ENCODE results near the gene PPP1R16B.
"Not testable (repeated sequence)": the region's sequence is repeated elsewhere in the genome, so short reads cannot be mapped to it uniquely, and the experiment has no call there.

The PPP1R16B gene

DNA sequence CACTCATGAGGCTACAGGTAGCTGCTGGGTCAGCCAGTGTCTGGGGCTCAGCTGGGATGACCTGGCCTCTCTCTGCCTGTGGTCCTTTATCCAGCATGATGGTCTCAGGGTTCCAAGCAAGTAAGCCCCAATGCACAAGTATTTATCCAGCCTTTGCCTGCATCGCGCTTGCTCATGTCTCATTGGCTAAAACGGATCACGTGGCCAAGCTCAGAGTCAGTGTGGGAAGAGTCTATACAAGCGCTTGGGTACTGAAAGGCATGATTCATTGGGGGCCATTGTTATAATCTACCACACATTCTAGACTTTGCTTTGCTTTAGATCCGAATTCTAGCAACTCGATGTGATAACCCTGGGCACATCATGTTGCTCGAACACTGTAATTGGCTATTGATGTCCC lies 48.3 kb downstream of the PPP1R16B start:
- no peak for DNase-seq (ENCODE audit: low spot score)

DNA sequence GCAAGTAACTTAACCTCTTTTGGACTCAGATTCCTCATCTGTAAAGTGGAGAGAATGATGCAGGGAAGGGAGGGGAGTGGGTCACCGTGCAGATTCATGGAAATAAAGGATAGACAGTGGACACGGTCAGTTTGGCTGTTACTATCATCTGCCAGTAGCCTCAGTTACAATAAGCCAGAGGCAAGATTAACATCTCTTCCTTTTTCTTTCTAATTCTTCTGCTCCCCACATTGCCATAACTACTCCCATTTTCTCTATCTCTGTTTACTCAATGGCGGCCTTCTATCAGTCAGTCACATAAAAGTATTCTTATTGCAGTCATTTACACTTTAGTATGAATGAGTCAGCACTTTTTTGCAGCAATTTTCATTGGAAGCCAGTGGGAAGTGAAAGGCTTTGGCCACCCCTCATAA lies 49.2 kb downstream of the PPP1R16B start:
- DNase-seq (ENCODE audit: low spot score): no peak

DNA sequence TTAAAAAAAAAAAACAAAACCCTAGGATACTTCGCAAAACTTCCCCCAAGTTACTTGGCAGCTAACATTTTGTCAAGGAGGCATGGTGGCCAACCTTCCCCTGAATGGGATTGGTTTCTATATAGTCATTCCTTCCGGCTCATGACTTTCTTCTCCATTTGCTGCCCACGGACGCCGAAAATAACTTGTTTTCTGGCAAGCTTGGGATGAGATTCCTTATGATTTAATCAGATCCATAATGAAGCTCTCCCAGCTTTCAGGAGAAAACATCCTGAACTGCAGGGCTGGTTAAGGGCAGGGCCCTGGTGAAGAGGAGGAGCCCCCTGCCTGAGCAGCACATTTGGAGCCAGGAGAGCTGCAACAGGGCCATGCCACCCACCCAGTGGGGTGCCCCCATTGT lies 49.9 kb downstream of the PPP1R16B start:
- peak; percentile 24 for DNase-seq (ENCODE audit: low spot score)

DNA sequence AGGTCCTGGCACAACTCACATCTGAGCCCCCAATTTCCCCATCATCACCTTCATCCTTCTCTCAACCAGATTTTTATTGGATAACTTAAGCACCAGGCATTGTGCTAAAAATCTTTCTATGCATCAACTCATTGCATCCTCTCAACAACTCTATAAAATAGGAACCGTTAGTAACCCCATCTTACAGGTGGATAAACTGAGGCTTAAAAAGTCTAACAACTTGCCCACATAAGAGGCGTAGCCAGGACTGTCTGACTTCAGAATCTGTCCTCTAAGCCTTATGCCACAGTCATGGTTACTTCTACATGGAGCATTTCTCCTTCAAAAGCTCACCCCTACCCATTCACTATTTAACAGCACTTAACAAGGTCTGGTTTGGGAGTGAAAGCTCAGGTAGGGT lies 51.1 kb downstream of the PPP1R16B start:
- DNase-seq (ENCODE audit: low spot score): no peak

DNA sequence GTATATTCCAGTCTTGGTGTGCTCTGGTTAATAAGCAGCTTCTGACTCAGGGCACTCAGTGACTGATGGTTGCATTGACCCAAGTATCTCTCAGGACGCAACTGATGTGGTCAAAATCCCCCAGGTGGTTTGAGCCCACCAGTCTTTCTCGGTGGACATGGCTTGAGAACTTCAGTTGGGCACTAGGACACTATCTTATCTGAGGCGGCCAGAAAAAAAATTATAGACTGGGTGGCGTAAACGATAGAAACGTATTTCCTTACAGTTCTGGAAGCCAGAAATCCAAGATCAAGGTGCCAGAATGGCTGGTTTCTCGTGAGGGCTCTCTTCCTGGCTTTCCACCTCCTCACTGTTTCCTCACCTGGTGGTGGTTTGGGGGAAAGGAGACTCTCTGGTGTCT lies 52.2 kb downstream of the PPP1R16B start:
- DNase-seq (ENCODE audit: low spot score): no peak

DNA sequence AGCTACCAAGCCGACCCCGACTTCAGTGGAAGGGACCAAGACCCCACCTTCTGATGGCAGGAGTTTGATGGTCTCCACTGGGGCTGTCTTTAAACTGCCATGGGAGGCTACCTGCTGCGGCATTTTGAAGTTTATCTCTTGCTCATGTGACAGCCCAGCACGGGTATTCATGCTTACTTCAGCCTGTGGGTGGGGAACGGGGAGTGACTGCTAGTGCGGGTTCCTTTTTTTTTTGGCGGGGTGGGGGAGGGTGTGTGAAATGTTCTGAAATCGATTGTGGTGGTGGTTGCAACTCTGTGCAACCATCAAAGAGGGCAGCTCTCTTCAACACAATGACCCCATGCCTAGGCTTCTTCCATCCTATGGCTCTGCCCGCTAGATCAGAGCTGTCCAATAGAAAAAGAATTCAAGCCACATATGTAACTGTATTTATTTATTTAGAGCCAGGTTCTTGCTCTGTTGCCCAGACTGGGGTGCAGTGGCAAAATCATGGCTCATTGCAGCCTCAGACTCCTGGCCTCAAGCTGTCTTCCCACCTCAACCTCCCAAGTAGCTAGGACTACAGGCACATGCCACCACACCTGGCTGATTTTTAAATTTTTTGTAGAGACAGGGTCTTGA lies 53.7 kb downstream of the PPP1R16B start:
- DNase-seq (ENCODE audit: low spot score): no peak

DNA sequence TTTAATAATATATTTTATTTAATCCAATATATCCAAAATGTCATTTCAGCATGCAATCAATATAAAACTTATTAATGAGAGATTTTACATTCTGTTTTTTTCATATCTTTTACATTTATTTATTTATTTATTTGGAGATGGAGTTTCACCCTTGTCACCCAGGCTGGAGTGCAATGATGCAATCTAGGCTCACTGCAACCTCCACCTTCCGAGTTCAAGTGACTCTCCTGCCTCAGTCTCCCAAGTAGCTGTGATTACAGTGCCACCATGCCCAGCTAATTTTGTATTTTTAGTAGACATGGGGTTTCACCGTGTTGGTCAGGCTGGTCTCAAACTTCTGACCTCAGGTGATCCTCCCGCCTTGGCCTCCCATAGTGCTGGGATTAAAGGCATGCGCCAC lies 54.4 kb downstream of the PPP1R16B start:
- not testable (repeated sequence) for DNase-seq (ENCODE audit: low spot score)

DNA sequence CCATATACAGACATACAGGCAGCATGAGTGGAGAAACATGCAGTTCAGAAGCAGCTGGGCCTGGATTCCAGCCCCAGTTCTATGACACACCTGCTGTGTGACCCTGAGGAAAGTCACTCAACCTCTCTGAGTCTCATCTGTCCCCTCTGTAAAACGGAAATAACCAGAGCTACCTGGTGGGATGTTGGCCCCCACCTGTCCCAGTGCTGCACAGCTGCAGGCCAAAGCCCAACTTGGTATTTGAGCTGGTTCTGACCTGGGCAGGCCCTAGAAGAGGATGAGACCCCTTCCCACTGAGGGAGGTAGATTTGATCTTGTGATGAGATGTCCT lies 55.5 kb downstream of the PPP1R16B start:
- DNase-seq (ENCODE audit: low spot score): no peak

DNA sequence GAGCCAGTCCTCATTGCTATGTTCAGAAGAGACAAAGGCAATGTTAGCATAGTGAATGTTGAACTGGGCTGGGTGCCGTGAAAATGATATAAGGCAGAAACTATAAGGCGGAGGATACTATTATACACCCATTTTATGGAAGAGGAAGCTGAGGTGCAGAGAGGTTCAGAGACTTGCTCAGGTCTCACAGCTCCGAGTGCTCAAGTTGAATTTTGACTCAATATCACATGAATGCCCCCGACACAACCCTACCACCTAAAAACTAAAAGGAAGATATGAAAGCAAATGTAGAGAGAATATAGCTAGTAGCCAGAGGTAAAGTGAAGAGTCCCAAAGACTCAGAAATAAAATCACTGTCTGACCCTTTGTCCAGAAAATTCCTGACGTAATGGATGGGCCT lies 56.7 kb downstream of the PPP1R16B start:
- no peak for DNase-seq (ENCODE audit: low spot score)

DNA sequence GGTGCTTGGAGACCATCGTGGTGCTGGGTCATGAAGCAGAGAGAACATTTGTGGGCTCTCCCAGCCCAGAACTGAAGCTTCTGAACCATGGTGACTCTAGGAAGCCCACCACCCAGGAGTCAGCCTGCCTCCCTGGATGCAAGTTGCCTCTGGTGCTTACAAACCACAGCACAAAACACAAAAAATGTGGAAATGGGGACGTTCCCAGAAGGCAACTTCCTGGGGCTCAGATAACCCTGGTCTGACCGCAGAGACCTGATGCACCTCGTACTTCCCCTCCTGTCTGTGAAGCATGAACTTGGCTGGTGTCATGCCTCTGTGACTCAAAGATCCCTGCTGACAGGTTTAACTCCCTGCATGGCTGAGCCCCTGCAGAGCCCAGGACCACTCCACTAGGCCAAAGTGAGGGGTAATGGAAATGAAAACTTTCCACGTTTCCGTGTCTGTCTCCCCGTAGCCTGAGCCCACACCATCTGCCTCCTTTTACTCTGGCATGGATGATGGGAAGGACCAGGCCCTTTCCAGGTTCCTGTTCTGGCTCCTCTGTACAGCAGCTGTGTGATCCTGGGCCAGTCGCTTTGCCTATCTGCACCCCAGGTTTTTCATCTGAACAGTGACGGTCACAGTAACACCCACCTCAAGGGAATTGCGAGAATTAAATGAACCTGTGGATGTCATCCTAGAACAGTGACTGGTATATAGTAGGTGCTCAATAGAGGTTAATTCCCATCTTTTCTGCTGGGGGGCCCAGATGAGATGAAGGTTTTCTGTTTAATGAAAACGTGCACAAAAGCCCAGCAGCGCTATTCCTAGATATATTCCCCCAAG lies 57.7 kb downstream of the PPP1R16B start:
- no peak for DNase-seq (ENCODE audit: low spot score)

DNA sequence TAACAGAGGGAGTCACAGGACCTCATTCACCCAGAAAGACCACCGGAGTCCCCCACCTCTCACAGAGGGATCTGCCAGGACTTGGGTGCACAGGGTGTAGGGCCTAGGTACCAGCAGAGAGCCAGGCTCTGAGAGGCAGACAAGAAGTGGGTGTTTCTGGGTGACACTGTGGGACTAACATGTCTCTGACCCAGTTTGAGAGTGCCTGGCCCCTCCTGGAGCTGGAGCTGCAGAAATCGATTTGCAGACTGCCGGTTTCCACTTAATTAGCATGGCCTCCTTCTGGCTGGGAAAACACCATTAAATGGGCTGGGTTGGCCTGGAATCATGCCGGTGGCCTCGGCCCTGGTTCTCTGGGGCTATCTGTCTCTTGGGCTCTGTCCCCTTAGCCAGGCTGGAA lies 59.2 kb downstream of the PPP1R16B start:
- no peak for DNase-seq (ENCODE audit: low spot score)

DNA sequence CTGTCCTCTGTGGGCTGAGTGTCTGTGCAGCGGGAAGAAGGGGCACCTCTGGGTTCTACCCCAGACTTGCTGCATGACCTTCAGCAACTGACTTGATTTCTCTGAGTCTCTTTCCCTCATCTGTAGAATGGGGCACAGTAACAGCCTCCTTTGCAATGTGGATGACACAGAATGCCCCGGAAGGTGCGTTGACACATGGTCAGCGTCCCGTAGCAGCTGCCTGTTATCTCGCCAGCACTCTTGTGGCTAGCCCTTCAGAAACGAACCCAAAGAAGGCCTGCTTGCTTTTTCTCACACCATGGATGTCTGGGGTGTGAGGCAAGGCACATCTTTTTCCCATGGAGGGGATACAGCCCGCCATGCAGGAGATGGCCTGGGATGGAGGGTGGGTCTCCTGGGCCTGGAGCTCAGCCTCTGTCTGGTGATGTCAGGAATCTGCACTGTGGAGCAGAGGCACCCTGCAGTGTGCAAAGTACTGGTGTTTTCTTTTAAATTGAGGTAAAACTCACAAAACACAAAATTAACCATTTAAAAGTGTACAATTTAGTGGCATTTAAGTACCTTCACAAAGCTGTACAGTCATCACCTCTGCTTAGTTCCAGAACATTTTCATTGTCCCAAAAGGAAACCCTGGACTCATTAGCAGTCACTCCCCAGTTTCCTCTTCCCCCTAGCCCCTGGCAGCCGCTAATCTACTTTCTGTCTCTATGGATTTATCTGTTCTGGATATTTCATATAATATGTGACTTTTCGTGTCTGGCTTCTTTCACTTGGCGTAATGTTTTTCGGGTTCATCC lies 61.0 kb downstream of the PPP1R16B start:
- no peak for DNase-seq (ENCODE audit: low spot score)

DNA sequence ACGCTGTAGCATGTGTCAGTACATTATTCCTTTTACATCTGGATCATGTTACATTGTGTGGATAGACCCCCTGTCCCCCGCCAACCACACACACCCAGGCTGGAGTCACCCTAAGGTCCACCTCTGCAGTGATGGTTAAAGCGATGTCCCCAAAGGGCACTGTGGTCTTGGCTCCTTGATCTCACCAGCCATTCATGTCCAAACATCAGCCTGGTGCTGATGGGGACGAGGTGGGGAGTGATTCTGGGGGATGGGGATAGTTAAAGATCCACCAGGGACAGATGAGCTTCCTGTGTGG lies 61.5 kb downstream of the PPP1R16B start:
- DNase-seq (ENCODE audit: low spot score): no peak

DNA sequence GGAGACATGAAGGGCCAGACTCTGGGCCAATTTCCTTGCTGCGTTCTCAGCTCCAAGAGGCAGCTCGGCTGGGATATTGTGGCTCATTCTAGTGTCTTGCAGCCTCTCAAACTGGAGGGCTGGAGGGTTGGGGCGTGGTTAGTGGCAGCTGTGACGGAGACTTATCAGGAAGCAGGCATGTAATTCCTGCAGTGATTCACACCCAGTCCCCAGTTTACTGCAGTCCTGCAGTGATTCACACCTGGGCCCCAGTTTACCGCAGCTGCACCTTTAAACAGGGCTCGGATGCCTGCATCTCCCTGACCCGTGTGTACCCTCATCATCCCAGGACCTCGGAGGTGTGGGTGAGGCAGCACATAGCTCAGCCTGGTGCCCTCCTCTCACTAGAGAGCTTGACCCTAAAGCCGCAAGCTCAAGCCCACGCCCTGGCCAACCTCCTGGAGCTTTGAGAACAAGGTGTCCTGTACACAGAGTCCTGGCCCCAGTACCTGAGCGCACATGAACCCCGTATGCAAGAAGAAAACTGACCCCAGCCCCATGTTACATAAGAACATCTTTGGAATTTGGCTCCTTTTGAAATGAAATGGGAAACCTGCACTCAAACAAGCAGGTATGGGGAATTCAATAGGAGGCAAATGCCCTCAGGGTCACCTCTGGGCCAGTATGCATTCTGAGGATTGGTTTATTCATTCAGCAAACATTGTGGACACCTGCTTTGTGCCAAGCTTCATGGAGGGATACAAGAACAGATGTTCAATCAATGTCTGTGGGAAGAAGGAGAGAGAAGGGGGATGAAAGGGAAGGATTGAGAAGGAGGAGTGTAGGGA lies 65.4 kb downstream of the PPP1R16B start:
- no peak for DNase-seq (ENCODE audit: low spot score)

DNA sequence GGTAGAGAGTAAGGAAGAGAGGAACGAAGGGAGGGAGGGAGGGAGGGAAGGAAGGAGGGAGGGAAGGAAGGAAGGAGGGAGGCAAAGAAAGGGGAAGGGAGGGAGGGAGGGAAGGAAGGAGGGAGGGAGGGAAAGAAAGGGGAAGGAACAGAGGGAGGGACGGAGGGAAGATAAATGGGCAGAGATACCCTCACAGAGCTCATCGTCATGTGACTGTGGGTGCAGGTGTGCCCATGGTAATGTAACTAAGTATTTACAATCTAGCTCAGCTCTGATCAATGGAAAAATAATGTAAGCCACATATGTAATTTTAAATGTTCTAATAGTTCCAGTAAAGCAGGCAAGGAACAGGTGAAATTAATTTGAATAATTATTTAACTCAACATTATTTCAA lies 66.1 kb downstream of the PPP1R16B start:
- DNase-seq (ENCODE audit: low spot score): no peak

DNA sequence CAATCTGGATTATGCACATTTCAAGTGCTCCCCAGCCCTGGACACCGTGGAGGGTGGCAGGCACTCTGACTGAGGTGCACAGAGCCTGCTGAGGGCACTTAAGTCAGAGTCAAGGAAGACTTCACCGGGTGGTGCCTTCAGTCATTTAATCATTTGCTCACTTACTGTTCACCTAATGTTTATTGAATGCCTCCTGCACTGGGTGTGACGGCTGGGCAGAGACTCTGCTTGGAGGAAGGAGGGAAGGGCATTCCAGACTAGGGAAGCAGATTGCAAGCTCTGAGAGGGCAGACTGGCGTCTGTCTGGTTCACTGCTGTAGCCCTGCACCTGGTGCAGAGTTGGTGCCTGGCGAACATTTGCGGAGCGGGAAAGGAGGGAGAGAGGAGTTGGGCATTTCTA lies 66.5 kb downstream of the PPP1R16B start:
- DNase-seq (ENCODE audit: low spot score): no peak

DNA sequence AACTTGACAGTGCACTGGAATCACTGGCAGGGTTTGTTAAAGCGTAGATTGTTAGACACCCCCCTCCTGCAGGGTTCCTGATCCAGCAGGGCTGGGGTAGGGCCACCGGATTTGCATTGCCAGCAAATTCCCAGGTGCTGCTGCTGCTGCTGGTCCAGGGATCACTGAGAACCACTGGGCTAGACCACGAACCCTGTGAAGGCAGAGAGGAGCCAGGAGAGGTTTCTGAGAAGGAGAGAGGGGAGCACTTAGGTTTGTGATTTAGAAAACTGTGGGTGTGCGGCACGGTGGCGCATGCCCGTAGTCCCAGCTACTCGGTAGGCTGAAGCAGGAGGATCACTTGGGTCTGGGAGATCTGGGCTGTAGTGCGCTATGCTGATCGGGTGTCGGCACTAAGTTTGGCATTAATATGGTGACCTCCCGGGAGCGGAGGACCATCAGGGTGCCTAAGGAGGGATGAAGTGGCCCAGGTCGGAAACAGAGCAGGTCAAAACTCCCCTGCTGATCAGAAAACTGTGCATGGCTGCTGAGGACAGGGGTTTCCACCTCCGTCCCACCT lies 67.1 kb downstream of the PPP1R16B start:
- DNase-seq (ENCODE audit: low spot score): no peak

DNA sequence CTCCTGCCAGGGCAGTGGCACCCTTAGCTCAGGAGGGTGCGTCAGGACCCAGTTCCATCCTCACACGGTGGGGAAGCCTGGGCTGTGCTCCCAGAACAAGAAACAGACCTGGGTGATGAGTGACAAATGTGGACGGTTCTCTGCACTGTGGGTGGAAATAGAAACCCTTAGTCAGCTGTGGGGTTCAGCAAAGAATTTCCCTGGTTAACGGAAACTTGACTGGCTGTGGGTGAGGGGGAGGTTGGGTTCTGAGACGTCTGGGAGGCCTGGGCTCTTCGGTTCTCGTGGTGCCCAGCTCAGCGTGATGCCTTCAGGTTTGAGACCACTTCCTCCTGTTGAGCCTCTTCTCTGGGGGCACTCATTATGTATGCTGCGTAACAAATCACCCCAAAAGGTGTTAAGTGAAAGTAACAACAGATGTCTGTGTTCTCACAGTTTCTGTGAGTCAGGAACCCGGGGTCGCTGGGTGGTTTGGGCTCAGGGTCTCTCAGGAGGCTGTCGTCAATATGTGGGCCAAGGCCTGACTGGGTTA lies 67.6 kb downstream of the PPP1R16B start:
- no peak for DNase-seq (ENCODE audit: low spot score)

DNA sequence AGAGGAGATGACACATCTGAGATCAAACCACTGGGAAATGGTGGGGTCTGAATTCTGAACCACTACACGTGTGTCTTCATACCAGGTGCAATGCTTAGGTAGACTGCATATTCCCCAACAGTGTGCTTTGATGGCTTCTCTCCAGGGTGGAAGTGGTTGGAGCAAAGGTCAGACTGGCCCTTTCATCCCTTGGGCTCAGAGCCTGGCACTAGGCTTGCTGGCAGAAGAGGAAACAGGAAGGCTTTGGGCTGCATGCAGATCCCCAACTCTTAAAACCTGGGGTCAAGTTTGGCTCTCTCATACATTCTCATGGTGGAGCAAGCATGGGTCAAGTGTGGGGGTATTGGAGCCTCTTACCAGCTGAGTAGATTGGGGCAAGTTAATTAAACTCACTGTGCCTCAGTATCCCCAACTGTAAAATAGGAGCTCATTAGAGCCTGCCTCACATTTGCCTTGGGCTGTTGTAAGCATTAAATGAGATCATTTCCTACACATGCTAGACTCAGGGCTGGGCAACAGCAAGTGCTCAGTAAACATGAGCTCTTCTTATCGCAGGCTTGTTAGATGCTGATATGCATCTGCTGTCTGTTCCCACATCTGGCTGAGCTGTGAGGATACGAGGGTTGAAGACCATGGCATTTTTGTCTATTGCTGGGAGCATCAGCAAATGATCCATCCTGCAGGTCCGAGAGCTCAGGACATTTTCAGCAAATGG lies 69.1 kb downstream of the PPP1R16B start:
- no peak for DNase-seq (ENCODE audit: low spot score)

DNA sequence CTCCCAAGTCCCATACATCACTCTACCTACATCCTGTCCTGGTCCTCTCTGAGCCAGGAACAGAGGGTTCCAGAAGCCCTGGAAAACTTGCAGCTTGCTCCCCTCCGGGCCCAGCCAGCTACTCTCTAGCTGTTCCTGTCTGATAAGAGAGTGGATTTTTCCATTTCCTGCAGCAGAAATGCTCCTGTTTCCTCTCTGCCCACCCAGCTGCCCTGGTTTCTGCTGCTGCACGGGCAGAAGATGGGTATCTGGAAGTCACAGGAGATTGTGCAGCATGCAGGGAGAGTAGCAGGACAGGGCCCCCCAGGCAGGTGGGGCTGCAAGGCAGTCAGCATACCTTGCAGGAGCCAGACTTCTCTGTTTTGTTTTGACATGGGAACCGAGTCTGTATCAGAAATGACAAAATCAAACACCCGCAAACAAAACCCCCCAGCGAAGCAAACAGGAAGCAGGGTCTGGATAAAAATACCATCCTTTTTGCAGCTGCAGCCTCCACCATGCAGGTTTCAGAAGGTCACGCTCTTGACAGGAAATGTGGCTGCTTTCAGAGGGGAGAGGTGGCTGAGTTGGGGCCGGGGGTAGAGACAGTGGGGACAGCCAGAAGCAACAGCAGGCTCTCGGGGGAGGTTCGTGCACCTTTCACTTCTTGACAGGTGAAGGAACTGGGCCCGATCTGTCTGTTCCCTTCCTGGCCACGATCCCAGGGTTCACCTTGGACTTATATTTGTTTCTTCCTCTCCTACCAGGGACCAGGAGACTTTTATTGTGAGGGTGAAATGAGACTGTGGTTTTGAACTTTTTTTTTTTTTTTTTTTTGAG lies 69.9 kb downstream of the PPP1R16B start:
- DNase-seq (ENCODE audit: low spot score): no peak

Measured in hepatic stellate cell (primary cell).